Measurements from ENCODE around the gene VWA3B. TPM values are rescaled to one million over a fixed set of nuclear protein-coding genes. Genes with fewer than 3 reads are reported as not detected.
"Not testable (repeated sequence)": the region's sequence is repeated elsewhere in the genome, so short reads cannot be mapped to it uniquely, and the experiment has no call there.

The VWA3B gene
- total RNA-seq, 2 experiments from 2014 or later, result not detected

DNA sequence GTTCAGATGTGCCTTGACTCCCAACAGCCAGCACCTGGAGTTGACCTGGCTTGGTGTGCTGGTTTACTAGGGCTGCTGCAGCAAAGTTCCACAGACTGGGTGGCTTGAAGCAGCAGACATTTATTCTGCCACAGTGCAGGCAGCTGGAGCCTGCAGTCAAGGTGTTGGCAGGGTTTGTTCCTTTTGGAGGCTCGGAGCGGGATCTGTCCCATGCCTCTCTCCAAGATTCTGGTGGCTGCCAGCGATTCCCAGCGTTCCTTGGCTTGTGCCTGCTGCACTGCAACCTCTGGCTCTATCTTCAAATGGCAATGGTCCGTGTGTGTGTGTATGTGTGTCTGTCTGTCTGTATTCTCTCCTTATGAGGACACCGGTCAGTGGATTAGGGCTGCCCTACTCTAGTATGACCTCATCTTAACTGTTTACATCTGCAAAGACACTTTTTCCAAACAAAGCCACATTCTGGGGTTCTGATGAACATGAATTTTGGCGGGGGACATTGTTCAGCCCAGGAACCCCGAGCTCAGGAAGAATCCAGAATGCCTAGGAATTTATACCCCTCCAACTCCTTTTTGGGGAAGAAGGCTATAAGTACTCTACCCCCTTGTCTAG, 46.5 kb upstream of the VWA3B start:
- no peak overlapping the region for H3K4me3 ChIP-seq (ENCODE audit: low read depth, low read length, poor library complexity, severe bottlenecking)
- no peaks in the 10 kb centered on the region for H4K20me1 ChIP-seq (ENCODE audit: insufficient read depth, low read length)
- ChIA-PET CTCF (ENCODE audit: unreplicated experiment) (no interaction called here), POLR2A (no interaction called here)
- TF ChIP-seq, protein P1, sequence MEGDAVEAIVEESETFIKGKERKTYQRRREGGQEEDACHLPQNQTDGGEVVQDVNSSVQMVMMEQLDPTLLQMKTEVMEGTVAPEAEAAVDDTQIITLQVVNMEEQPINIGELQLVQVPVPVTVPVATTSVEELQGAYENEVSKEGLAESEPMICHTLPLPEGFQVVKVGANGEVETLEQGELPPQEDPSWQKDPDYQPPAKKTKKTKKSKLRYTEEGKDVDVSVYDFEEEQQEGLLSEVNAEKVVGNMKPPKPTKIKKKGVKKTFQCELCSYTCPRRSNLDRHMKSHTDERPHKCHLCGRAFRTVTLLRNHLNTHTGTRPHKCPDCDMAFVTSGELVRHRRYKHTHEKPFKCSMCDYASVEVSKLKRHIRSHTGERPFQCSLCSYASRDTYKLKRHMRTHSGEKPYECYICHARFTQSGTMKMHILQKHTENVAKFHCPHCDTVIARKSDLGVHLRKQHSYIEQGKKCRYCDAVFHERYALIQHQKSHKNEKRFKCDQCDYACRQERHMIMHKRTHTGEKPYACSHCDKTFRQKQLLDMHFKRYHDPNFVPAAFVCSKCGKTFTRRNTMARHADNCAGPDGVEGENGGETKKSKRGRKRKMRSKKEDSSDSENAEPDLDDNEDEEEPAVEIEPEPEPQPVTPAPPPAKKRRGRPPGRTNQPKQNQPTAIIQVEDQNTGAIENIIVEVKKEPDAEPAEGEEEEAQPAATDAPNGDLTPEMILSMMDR (conservative IDR thresholded peaks at IDR 0.05; ENCODE audit: low read length), result no peak
- no peak for TF ChIP-seq EZH2phosphoT487 (IDR thresholded peaks at IDR 0.05; ENCODE audit: borderline replicate concordance, low read depth, low read length)
- H3K36me3 ChIP-seq (ENCODE audit: insufficient read depth, low read length), result no peaks in the 10 kb centered on the region
- no peak overlapping the region for H2AFZ ChIP-seq (ENCODE audit: low read length)
- no TSS peak for BruUV-seq (replicated peaks)
- H3K4me1 ChIP-seq (ENCODE audit: insufficient read depth, low read length, poor library complexity, severe bottlenecking), result peaks cover 11% of the 10 kb centered on the region
- DNase-seq (ENCODE audit: low spot score), result no peak
- intact Hi-C loops (cut with micrococcal nuclease; ENCODE audit: unreplicated experiment), result no loop called here
- no peaks in the 10 kb centered on the region; the same call in 1 of the 2 replicates for H3K9me3 ChIP-seq (ENCODE audit: low read length)
- no peak overlapping the region for H3K4me2 ChIP-seq (ENCODE audit: low read length)
- no peak overlapping the region for H3K27ac ChIP-seq (ENCODE audit: low read depth, low read length, poor library complexity, severe bottlenecking)
- H3K79me2 ChIP-seq (ENCODE audit: insufficient read depth, low read depth, low read length), result no peaks in the 10 kb centered on the region
- H3K9me2 ChIP-seq (ENCODE audit: insufficient read depth, low read length), result no peaks in the 10 kb centered on the region

DNA sequence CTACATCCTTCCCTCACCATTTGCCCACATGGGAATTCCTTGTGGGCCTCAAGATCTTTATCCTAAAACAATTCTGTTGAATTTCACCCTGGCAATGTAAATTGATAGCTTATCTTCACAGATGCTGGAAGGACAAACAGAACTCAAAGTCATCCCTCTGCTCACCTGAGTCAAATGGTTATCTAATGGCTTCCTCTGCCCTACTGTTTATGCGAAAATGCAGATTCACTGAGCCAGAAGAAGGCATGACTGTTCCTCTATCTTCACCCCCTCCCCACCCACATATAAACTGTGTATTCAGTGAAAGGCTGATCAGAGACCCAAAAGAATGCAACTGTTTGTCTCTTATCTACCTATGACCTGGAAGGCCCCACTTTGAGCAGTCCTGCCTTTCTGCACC, 43.9 kb upstream of the VWA3B start:
- TF ChIP-seq, protein P1 (conservative IDR thresholded peaks at IDR 0.05; ENCODE audit: low read length), result no peak
- TF ChIP-seq EZH2phosphoT487 (IDR thresholded peaks at IDR 0.05; ENCODE audit: borderline replicate concordance, low read depth, low read length), result no peak
- Histone ChIP-seq H3K4me1 (ENCODE audit: insufficient read depth, low read length, poor library complexity, severe bottlenecking) (peaks cover 11% of the 10 kb centered on the region), H3K36me3 (ENCODE audit: insufficient read depth, low read length) (no peaks in the 10 kb centered on the region), H4K20me1 (ENCODE audit: insufficient read depth, low read length) (no peaks in the 10 kb centered on the region), H3K4me3 (ENCODE audit: low read depth, low read length, poor library complexity, severe bottlenecking) (no peak overlapping the region), H2AFZ (ENCODE audit: low read length) (no peak overlapping the region), H3K27ac (ENCODE audit: low read depth, low read length, poor library complexity, severe bottlenecking) (no peak overlapping the region), H3K4me2 (ENCODE audit: low read length) (no peak overlapping the region), H3K9me3 (ENCODE audit: low read length) (peaks cover 5% of the 10 kb centered on the region; the same call in 1 of the 2 replicates), H3K9me2 (ENCODE audit: insufficient read depth, low read length) (no peaks in the 10 kb centered on the region), H3K79me2 (ENCODE audit: insufficient read depth, low read depth, low read length) (no peaks in the 10 kb centered on the region)
- ChIA-PET CTCF (ENCODE audit: unreplicated experiment) (no interaction called here), POLR2A (interaction anchor here (0.8 to 1.5 kb wide), 2 partner anchors 35 to 38 kb away, joined by 3 to 4 read pairs; no protein-coding TSS in a partner anchor)
- no peak for DNase-seq (ENCODE audit: low spot score)
- BruUV-seq (replicated peaks), result no TSS peak
- intact Hi-C loops (cut with micrococcal nuclease; ENCODE audit: unreplicated experiment), result no loop called here

DNA sequence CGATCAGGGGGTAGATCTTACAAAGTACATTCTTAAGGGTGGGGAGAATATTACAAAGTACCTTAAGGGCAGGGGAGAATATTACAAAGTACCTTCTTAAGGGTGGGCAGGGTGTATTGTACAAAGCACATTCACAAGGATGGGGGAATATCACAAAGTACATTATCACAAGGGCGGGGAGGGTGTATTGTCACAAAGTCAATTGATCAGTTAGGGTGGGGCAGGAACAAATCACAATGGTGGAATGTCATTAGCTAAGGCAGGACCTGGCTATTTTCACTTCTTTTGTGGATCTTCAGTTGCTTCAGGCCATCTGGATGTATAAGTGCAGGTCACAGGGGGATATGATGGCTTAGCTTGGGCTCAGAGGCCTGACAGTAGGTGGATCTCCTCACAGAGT, 42.2 kb upstream of the VWA3B start:
- H3K9me2 ChIP-seq (ENCODE audit: insufficient read depth, low read length); DNase-seq (ENCODE audit: low spot score); H3K4me2 ChIP-seq (ENCODE audit: low read length); H3K79me2 ChIP-seq (ENCODE audit: insufficient read depth, low read depth, low read length); BruUV-seq (replicated peaks); CTCF ChIA-PET (ENCODE audit: unreplicated experiment); H3K4me3 ChIP-seq (ENCODE audit: low read depth, low read length, poor library complexity, severe bottlenecking); H2AFZ ChIP-seq (ENCODE audit: low read length); H4K20me1 ChIP-seq (ENCODE audit: insufficient read depth, low read length); H3K36me3 ChIP-seq (ENCODE audit: insufficient read depth, low read length); H3K9me3 ChIP-seq (ENCODE audit: low read length); intact Hi-C loops (cut with micrococcal nuclease; ENCODE audit: unreplicated experiment); H3K27ac ChIP-seq (ENCODE audit: low read depth, low read length, poor library complexity, severe bottlenecking); POLR2A ChIA-PET; H3K4me1 ChIP-seq (ENCODE audit: insufficient read depth, low read length, poor library complexity, severe bottlenecking): not testable (repeated sequence)
